Panc1 (cell line): Measurements from ENCODE around the gene DMRTA1.
A peak's percentile ranks its signal among the peaks of the same experiment; 100 is the strongest.

ENCODE experiments used
- POLR2AphosphoS5 ChIP-seq: IDR thresholded peaks from 2 replicates; pipeline ENCODE4 v1.6.1; 2012; ENCODE audit warnings: mild to moderate bottlenecking, low read depth, low read length, moderate library complexity
- SIN3A ChIP-seq: IDR thresholded peaks from 2 replicates; pipeline ENCODE4 v1.6.1; 2012; ENCODE audit warnings: low read depth, mild to moderate bottlenecking, low read length, moderate library complexity, borderline replicate concordance; ENCODE audit not compliant: insufficient read depth
- TCF7L2 ChIP-seq: IDR thresholded peaks from 2 replicates; pipeline ENCODE4 v1.6.1; 2011; ENCODE audit warnings: mild to moderate bottlenecking, low read depth, low read length, inconsistent platforms
- TF ChIP-seq, protein P1 (sequence below): fragments of 450-650 bp; IDR thresholded peaks from 2 replicates; pipeline ENCODE4 v1.5.1; 2017; ENCODE audit warnings: mild to moderate bottlenecking
- TF ChIP-seq, protein P2 (sequence below), 2 experiments: IDR thresholded peaks; 2 replicates each; pipeline ENCODE4 v1.6.1; 2011 to 2012; ENCODE audit warnings: low read depth in 2 of 2, control low read depth in 1 of 2, low read length in 1 of 2, mild to moderate bottlenecking in 1 of 2, moderate library complexity in 1 of 2; ENCODE audit not compliant: insufficient read depth in 1 of 2

DNA sequence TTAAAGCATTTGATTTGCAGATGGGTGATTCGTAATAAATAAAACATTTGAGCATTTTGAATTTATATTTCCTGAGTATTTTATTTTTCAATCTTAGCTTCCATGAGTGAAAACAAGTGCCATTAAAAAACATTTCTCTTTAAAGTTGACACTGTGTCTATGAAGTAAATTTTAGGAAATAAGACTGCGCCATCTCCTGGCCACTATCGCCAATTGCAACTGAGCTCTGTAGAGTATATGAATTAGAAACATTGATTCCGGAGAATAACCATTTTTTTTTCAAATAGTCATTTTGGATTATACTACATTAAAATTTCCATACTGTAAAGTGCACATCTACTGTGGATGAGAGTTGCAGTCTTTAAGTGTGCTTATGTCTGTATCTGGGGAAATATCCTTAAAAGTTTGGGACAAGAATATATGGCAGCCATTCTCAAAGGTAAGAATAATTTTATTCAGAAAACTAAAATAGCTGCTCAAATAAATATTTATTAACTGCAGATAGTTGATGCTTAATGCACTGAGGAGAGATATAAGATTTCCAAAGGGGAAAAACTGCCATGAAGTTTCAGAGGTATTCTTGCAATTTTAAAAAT lies 5.9 kb downstream of the DMRTA1 start:
- no peak for TF ChIP-seq SIN3A
- TF ChIP-seq, protein P1, sequence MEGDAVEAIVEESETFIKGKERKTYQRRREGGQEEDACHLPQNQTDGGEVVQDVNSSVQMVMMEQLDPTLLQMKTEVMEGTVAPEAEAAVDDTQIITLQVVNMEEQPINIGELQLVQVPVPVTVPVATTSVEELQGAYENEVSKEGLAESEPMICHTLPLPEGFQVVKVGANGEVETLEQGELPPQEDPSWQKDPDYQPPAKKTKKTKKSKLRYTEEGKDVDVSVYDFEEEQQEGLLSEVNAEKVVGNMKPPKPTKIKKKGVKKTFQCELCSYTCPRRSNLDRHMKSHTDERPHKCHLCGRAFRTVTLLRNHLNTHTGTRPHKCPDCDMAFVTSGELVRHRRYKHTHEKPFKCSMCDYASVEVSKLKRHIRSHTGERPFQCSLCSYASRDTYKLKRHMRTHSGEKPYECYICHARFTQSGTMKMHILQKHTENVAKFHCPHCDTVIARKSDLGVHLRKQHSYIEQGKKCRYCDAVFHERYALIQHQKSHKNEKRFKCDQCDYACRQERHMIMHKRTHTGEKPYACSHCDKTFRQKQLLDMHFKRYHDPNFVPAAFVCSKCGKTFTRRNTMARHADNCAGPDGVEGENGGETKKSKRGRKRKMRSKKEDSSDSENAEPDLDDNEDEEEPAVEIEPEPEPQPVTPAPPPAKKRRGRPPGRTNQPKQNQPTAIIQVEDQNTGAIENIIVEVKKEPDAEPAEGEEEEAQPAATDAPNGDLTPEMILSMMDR: peak; percentile 52; the same call in 1 of the 2 replicates
- TF ChIP-seq POLR2AphosphoS5: no peak
- TF ChIP-seq, protein P2, sequence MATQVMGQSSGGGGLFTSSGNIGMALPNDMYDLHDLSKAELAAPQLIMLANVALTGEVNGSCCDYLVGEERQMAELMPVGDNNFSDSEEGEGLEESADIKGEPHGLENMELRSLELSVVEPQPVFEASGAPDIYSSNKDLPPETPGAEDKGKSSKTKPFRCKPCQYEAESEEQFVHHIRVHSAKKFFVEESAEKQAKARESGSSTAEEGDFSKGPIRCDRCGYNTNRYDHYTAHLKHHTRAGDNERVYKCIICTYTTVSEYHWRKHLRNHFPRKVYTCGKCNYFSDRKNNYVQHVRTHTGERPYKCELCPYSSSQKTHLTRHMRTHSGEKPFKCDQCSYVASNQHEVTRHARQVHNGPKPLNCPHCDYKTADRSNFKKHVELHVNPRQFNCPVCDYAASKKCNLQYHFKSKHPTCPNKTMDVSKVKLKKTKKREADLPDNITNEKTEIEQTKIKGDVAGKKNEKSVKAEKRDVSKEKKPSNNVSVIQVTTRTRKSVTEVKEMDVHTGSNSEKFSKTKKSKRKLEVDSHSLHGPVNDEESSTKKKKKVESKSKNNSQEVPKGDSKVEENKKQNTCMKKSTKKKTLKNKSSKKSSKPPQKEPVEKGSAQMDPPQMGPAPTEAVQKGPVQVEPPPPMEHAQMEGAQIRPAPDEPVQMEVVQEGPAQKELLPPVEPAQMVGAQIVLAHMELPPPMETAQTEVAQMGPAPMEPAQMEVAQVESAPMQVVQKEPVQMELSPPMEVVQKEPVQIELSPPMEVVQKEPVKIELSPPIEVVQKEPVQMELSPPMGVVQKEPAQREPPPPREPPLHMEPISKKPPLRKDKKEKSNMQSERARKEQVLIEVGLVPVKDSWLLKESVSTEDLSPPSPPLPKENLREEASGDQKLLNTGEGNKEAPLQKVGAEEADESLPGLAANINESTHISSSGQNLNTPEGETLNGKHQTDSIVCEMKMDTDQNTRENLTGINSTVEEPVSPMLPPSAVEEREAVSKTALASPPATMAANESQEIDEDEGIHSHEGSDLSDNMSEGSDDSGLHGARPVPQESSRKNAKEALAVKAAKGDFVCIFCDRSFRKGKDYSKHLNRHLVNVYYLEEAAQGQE (IDR thresholded peaks at IDR 0.05; ENCODE audit: insufficient read depth in 1 of 2, low read depth in 2 of 2, low read length in 1 of 2): no peak
- no peak for TF ChIP-seq TCF7L2
